ENCODE measurements around the gene RIPPLY1.
A peak's percentile ranks its signal among the peaks of the same experiment; 100 is the strongest.
"Not testable (repeated sequence)": the region's sequence is repeated elsewhere in the genome, so short reads cannot be mapped to it uniquely, and the experiment has no call there.

RIPPLY1 gene

DNA sequence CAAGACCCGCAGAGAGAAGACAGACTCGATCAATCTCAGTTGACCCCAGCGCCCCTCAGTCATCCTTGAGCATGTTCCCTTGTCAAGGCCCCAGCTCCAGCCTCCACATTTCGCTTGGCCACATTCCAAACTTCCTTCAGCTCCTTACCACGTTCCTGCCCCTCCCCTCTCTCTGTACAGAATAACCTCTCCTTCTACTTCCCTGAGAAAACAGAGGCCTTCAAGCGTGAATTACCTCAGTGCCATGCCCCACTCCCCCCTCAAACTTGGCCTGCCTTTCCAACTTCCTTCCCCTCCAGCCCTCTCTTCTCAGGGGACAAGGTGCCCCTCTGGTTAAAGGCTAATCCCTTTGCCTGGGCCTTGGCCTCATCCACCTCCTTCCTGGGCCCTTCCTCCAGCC, 3.2 kb upstream of the RIPPLY1 start:
- no peak for DNase-seq (ENCODE audit: low read depth in 3 of 3)

- no peak for DNase-seq (ENCODE audit: low read depth in 3 of 3)
Measured at GRCh38 chrX:106905064-106905708, 2.0 kb upstream of the RIPPLY1 start.

DNA sequence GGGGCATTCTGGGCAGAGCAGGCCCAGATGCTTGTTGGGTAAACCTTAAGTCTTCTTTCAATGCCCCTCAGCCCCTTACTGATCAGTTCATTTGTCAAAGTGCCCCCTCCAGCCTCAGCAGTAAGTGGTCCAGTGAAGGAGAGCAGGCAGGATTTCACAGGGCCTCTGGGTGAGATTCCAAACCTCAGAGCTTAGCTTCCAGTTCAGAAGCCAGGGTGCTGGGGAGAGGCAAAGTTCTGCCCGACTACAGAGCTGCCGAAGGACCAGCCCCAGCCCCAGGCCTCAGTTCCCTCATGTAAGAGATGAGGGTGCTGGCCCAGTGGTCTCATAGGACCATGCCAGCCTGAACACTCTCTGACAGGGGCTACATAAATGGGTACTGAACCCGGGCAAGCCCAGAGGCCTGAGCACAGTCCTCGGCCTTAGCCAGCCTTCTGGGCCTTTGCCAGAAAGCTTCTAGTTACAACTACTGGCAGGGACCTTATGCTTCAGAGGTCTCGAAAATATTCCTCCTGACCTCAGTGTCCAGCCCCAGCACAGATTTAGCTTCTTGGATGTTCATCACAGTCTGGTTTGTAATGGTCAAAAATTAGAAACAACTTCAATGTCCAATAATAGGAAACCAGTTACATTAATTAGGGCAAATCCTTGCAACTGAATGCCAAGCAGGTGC, 851 bp upstream of the RIPPLY1 start:
- DNase-seq (ENCODE audit: low read depth in 3 of 3): no peak

- DNase-seq (ENCODE audit: low read depth in 3 of 3): no peak
Measured at GRCh38 chrX:106902684-106903083, 457 bp downstream of the RIPPLY1 start.

- DNase-seq (ENCODE audit: low read depth in 3 of 3): no peak
Measured at GRCh38 chrX:106901781-106902219, 1.3 kb downstream of the RIPPLY1 start.

DNA sequence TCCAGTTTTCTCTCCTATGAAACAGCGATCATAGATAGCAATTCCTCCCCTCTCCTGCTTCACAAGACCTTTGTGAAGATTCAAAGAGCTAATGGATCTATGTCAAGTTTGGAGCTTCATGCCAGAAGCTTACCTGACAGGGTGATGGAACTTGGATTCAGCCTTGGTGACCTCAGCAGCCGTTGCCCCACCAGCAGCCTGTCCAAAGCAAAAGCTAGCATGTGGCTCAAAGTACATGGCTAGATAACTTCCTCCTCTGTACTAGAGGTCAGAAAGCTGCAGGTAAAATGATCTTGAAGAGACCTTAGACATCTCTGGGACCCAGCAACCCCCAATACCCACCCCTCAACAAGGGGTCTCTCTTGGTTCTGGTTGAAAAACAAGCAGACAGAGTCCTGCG, 1.8 kb downstream of the RIPPLY1 start:
- no peak for DNase-seq (ENCODE audit: low read depth in 3 of 3)

GRCh38 chrX:106899841-106900240, 3.3 kb downstream of the RIPPLY1 start:
- DNase-seq (ENCODE audit: low read depth in 3 of 3): no peak

DNA sequence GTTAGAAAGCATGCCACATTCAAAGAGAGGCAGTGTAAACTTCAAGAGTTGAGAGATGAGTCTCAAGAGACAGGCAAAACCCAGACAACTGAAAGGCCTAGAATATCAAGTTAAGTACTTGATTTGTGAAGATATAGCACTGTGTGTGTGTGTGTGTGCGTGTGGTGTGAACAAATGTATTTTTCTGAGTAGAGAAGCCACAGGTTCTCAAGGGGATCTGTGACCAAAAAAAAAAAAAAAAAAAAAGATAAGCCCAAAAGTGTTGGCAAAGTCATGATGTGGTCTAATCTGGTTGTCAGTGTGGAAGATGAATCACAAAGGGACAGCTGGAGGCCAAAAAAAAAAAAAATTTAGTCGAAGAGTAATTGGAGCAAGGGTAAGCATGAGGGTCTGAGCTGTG, 3.9 kb downstream of the RIPPLY1 start:
- no peak for DNase-seq (ENCODE audit: low read depth in 3 of 3)

DNA sequence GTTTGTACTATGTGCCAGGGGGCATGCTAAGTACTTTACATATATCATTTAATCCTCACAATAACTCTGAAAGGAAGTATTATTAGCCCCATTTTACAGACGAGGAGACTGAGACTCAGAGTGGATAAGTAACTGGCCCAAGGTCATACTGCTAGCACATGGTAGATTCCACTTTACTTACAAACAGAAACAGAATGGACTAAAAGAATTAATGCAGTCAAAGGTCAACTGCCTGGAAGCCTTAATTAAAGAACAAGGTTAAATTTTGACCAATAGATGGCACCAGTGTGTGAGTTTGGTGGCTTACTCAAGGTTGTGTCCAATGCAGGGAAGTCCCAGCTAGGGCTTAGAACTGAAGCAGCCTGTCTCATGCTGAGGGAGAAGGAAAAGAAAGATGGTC, 4.7 kb downstream of the RIPPLY1 start:
- no peak for DNase-seq (ENCODE audit: low read depth in 3 of 3)

GRCh38 chrX:106897259-106897658, 5.9 kb downstream of the RIPPLY1 start:
- no peak for DNase-seq (ENCODE audit: low read depth in 3 of 3)

DNA sequence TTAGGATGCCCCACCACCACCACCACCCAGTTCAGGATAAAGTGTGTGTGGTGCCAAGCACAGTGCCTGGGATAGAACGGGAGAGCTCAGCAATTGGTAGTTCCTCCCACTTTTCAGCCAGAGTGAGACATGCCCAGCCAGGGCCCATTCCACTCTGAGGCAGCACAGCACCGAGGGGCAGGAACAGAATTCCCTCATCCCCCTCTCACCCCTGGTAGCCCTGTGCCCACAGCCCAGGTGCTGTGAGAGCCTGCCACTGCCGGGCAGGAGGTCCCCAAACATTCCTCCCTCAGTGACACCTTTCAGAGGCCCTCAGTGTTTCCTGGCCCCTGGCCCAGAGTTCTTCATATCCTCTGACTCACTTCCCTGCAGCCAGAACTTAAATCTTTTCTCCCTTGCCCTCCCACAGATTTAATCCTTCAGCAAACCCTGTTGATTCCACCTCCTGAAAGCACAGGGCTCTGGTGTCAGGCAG, 8.1 kb downstream of the RIPPLY1 start:
- DNase-seq (ENCODE audit: low read depth in 3 of 3): no peak

GRCh38 chrX:106894392-106894909, 8.7 kb downstream of the RIPPLY1 start:
- DNase-seq (ENCODE audit: low read depth in 3 of 3): peak; percentile 11 to 51 (median 31)

DNA sequence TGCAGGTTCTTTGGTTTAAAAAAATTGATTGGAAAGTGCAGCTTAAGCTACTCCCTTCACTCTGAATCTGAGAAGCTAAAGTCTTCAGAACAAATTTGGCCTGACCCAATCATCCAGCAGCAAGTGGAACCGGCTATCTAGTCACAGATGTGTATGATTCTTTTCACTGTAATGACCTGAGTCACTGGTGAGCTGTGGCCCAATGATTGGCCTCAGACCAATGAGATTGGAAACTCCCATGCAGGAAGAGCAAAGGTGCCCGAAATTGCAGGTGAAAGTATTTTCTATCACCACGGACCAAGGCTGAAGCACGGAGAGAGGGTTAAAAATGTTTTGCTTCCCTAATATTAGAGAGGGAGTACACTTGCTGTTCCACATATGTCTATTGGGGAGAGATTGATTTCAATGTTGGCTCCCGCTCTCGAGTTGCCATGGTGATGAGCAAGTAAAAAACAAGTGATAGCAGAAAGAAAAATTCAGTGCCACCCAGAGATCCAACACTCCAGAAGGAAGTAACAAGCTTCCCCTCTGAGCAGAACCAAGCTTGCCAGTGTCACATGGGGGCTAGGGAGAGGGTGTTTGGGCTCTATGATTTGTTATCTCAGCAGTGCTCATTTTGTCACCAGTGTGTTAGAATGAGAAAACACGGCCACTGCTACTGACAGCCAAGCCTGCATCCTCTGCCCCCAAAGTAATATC, 11.2 kb downstream of the RIPPLY1 start:
- no peak for DNase-seq (ENCODE audit: low read depth in 3 of 3)

GRCh38 chrX:106889468-106889867, 13.7 kb downstream of the RIPPLY1 start:
- no peak for DNase-seq (ENCODE audit: low read depth in 3 of 3)

DNA sequence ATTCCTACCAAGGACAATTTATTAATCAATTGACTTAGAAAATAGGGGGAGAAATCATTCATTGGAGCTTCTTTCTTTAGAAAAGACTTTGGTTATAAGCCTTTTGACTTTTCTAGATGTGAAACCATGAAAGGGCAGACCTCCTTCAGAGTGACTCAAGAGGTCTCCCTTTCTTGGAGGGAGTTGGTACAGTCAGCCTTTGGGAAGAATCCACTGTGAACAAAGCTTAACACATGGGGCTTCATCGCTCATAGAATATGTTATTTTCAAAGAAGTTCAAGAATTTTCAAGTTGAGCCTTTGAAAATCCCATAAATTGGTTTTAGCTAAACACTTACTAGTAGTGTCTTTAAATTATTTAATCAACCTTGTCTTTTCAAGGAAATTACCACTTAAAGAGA, 28.0 kb downstream of the RIPPLY1 start:
- no peak for DNase-seq (ENCODE audit: low read depth in 3 of 3)

- DNase-seq (ENCODE audit: low read depth in 3 of 3): no peak
Measured at GRCh38 chrX:106874075-106874474, 29.1 kb downstream of the RIPPLY1 start.

DNA sequence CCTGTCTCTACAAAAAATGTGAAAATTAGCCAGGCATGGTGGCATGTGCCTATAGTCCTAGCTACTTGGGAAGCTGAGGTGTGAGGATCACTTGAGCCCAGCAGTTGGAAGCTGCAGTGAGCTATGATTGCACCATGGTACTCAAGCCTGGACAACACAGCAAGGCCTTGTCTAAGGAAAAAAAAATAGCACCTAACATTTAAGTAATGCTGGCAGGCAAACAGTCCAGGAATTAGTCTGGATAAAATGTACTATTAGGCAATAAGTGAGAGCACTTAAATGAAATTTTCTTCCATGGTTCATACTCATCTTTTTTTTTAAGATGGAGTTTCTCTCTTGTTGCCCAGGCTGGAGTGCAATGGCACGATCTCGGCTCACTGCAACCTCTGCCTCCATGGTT, 30.3 kb downstream of the RIPPLY1 start:
- DNase-seq (ENCODE audit: low read depth in 3 of 3): not testable (repeated sequence)

GRCh38 chrX:106863697-106864096, 39.4 kb downstream of the RIPPLY1 start:
- no peak for DNase-seq (ENCODE audit: low read depth in 3 of 3)

- DNase-seq (ENCODE audit: low read depth in 3 of 3): peak in 1 of 3 donors; percentile 6
Measured at GRCh38 chrX:106862972-106863688, 40.0 kb downstream of the RIPPLY1 start.

All from stimulated activated CD4-positive, alpha-beta T cell treated with anti-CD3 and anti-CD28 coated beads, TNF-alpha, amount 100 ng/mL, for 48 hours (primary cell).